K562 (cell line): ENCODE results near the gene IQGAP3. TPM values are rescaled to one million over a fixed set of nuclear protein-coding genes. Genes with fewer than 3 reads are reported as not detected.

Experiments used
- ATAC-seq: fragments of 200-7000 bp; cut with Tn5 transposase; 3 replicates; pipeline ENCODE4 v1.9.1; 2020; ENCODE audit warnings: moderate library complexity
- BruUV-seq: library from RNA; stranded (reverse); fragments of 400-500 nt; replicated peaks from 2 replicates; lab custom pipeline; 2021; lab: Mats Ljungman, UMichigan
- CTCF ChIA-PET: fragments of 300-600 bp; formaldehyde crosslinking; extraction: SDS; loops from one replicate; lab custom pipeline; 2021; ENCODE audit warnings: low intra/inter-chr PET ratio; lab: Yijun Ruan, JAX
- POLR2A ChIA-PET: fragments of 300-600, 350-650 bp; sonication (Branson Sonifier 250); formaldehyde crosslinking; extraction: SDS; loops from one replicate; lab custom pipeline; 2021; ENCODE audit warnings: antibody characterized with exemption, inconsistent platforms; lab: Yijun Ruan, JAX
- DNase-seq, 4 experiments: peaks; one replicate each; pipeline versions ENCODE4 v3.0.0 to v3.0.0-alpha.2; 2011 to 2018; ENCODE audit warnings: low spot score in 3 of 4, mixed read lengths in 3 of 4; ENCODE audit errors: extremely low read depth in 1 of 4
- FAIRE-seq: peaks from 2 replicates; lab custom pipeline; 2011; peaks lifted over from hg19 to GRCh38; lab: Jason Lieb, UNC
- H2AFZ ChIP-seq: 2 replicates; pipeline ENCODE4 v1.6.0; 2011; ENCODE audit warnings: low read depth, low read length, control low read depth, inconsistent platforms
- H3K27ac ChIP-seq: fragments of 200-600 bp; 3 replicates; pipeline ENCODE4 v1.8.0; 2011; ENCODE audit warnings: low read depth, mild to moderate bottlenecking, control low read depth, inconsistent platforms, low read length, moderate library complexity, mixed read lengths; ENCODE audit errors: extremely low read depth
- H3K27me3 ChIP-seq, 2 experiments: fragments of 300-600 bp in 1 of 2; 2 replicates in 1 of 2; 3 replicates in 1 of 2; pipeline versions ENCODE4 v1.6.0 to v1.8.0; 2011; ENCODE audit warnings: inconsistent platforms in 2 of 2, low read length in 2 of 2, mild to moderate bottlenecking in 1 of 2, mixed read lengths in 1 of 2, moderate library complexity in 1 of 2; ENCODE audit not compliant: control insufficient read depth in 2 of 2, insufficient read depth in 2 of 2
- H3K36me3 ChIP-seq: fragments of 300-600 bp; 3 replicates; pipeline ENCODE4 v1.8.0; 2011; ENCODE audit warnings: mild to moderate bottlenecking, low read length, inconsistent platforms; ENCODE audit not compliant: control insufficient read depth, insufficient read depth
- H3K4me1 ChIP-seq, 2 experiments: fragments of 200-600 bp in 1 of 2; replicated peaks in 1 of 2; 2 replicates in 1 of 2; 3 replicates in 1 of 2; pipeline versions ENCODE4 v1.5.1 to v1.8.0; 2011; ENCODE audit warnings: inconsistent platforms in 2 of 2, low read length in 2 of 2, mild to moderate bottlenecking in 1 of 2, mixed read lengths in 1 of 2, moderate library complexity in 1 of 2; ENCODE audit not compliant: control insufficient read depth in 2 of 2, insufficient read depth in 2 of 2
- H3K4me2 ChIP-seq: 2 replicates; pipeline ENCODE4 v1.6.1; 2011; ENCODE audit warnings: low read length, control low read depth, inconsistent platforms, mixed read lengths; ENCODE audit not compliant: insufficient read depth
- H3K4me3 ChIP-seq: fragments of 200-600 bp; sonication (generic), shearing (Covaris generic); 2 replicates; pipeline ENCODE4 v1.5.1; 2016; ENCODE audit warnings: control low read depth, inconsistent platforms
- H3K79me2 ChIP-seq: fragments of 200-600 bp; 3 replicates; pipeline ENCODE4 v1.8.0; 2011; ENCODE audit warnings: low read length, inconsistent platforms; ENCODE audit not compliant: control insufficient read depth, insufficient read depth
- H3K9ac ChIP-seq, 2 experiments: 2 replicates each; pipeline versions ENCODE4 v1.6.0 to v1.6.1; 2011; ENCODE audit warnings: low read depth in 2 of 2, low read length in 2 of 2, control low read depth in 1 of 2, inconsistent platforms in 1 of 2, mild to moderate bottlenecking in 1 of 2, mixed read lengths in 1 of 2; ENCODE audit not compliant: insufficient read depth in 1 of 2
- H3K9me1 ChIP-seq: one replicate; pipeline ENCODE4 v1.6.0; 2011; ENCODE audit warnings: inconsistent platforms, mild to moderate bottlenecking, low read length, moderate library complexity; ENCODE audit not compliant: control insufficient read depth, insufficient read depth
- H3K9me3 ChIP-seq: replicated peaks from 2 replicates; pipeline ENCODE4 v1.5.1; 2011; ENCODE audit warnings: low read depth, low read length, inconsistent platforms; ENCODE audit not compliant: control insufficient read depth, insufficient read depth
- H4K20me1 ChIP-seq: replicated peaks from 2 replicates; pipeline ENCODE4 v1.6.1; 2011; ENCODE audit warnings: low read length, inconsistent platforms, mixed read lengths; ENCODE audit not compliant: control insufficient read depth, insufficient read depth
- GATAD2A ChIP-seq: fragments of 450-650 bp; IDR thresholded peaks from 2 replicates; pipeline ENCODE4 v1.6.1; 2017
- HINFP ChIP-seq: fragments of 450-650 bp; conservative IDR thresholded peaks from 2 replicates; pipeline ENCODE4 v1.6.1; 2016; ENCODE audit warnings: missing genetic modification characterization, low read depth, mild to moderate bottlenecking, control low read depth, missing compliant biosample characterization
- TAF9B ChIP-seq: fragments of 450-650 bp; IDR thresholded peaks from 2 replicates; pipeline ENCODE4 v1.6.1; 2018; ENCODE audit warnings: mild to moderate bottlenecking; ENCODE audit not compliant: partially characterized antibody
- ZBTB8A ChIP-seq: fragments of 450-650 bp; IDR thresholded peaks from 2 replicates; pipeline ENCODE4 v1.6.1; 2018; ENCODE audit warnings: mild to moderate bottlenecking, moderate library complexity; ENCODE audit not compliant: partially characterized antibody
- ZNF785 ChIP-seq: fragments of 250-450 bp; sonication (Bioruptor Pico); IDR thresholded peaks from 2 replicates; pipeline ENCODE4 v1.4.0; 2020; ENCODE audit warnings: mild to moderate bottlenecking
- WGBS: fragments of 100-300 bp; shearing (Covaris generic); methylation state at CpG from one replicate; pipeline ENCODE4 v1.1.6; 2016; ENCODE audit warnings: low coverage, mixed read lengths; ENCODE audit not compliant: insufficient coverage; ENCODE audit errors: missing lambda C conversion rate; 5-methylcytosine and 5-hydroxymethylcytosine counted together
- in situ Hi-C: fragments of 300-500 bp; cut with MboI; formaldehyde crosslinking; loops from 4 replicates; pipeline ENCODE4 v1.15.0; 2018; ENCODE audit warnings: inconsistent platforms, mixed read lengths
- intact Hi-C: fragments of 100-400 bp; cut with micrococcal nuclease; formaldehyde crosslinking; loops from 2 replicates; pipeline ENCODE4 v1.14.2; 2022
- polyA plus RNA-seq, 8 experiments: library from polyadenylated mRNA; depleted of rRNA in 4 of 8; stranded (reverse) in 5 of 8; unstranded in 3 of 8; fragments of >200 nt; fragmentation: Nextera tagmentation in 2 of 8; fragmentation: Illumina TruSeq in 1 of 8; extraction: Ambion mirVana in 2 of 8; extraction: Trizol in 1 of 8; gene quantifications; 2 replicates each; pipeline versions ENCODE4 v1.2.1 to v1.2.3, GENCODE V29; 2011 to 2014; ENCODE audit warnings: inconsistent platforms in 1 of 8, missing spikeins in 1 of 8
- total RNA-seq, 7 experiments: library from RNA; depleted of rRNA in 6 of 7; stranded (reverse); fragments of >200 nt in 6 of 7; fragmentation: Illumina TruSeq in 2 of 7; extraction: Trizol in 2 of 7; gene quantifications; 2 replicates each; pipeline versions ENCODE4 v1.2.1 to v1.2.3, GENCODE V29; 2011 to 2021; ENCODE audit warnings: low replicate concordance in 1 of 7
- TF ChIP-seq, protein P1 (sequence below): fragments of 450-650 bp; formaldehyde crosslinking; IDR thresholded peaks from 2 replicates; pipeline ENCODE4 v1.4.0; 2020; ENCODE audit warnings: mild to moderate bottlenecking, moderate library complexity
- TF ChIP-seq, protein P2 (sequence below): fragments of 250-450 bp; sonication (Bioruptor Pico); IDR thresholded peaks from 2 replicates; pipeline ENCODE4 v1.4.0; 2020; ENCODE audit warnings: mild to moderate bottlenecking

IQGAP3 gene
- total and polyA plus RNA-seq, 9 of the 15 experiments (the other 6 are each of a cell fraction or from before 2014, with no cell fraction given), result 1.4 to 16.6 (median 11.9) TPM

- TF ChIP-seq HINFP (tag), result no peak
These were observed 46.4 kb downstream of the IQGAP3 start (continued) for GRCh38 chr1:156525856-156526489.

DNA sequence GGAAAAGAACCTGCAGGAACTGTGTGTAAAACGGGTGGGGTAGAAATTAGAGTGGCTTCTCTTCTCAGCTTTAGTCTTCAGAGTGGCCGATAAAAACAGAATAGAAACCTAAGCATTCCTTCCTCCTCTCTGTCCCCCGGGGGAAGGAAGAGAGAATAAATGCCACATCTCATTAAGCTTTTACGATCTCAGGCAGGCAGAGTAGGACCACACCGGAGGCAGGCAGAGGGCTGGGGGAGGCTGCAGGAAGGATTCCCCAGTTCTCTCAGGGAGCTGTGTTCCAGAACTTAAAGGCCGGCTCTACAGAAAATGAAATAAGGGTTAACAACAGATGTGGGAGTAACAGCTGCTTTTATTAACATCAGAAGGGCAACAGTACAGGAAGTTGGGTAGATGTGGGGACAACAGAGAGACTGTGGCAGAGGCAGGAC lies 47.3 kb downstream of the IQGAP3 start:
- ATAC-seq (no peak), DNase-seq (no peak), FAIRE-seq (no peak)
- Histone ChIP-seq H3K4me2 (no peak overlapping the region), H2AFZ (no peak overlapping the region), H4K20me1 (no peaks in the 10 kb centered on the region), H3K79me2 (no peaks in the 10 kb centered on the region), H3K9me3 (no peaks in the 10 kb centered on the region), H3K4me3 (no peak overlapping the region), H3K27me3 (no peaks in the 10 kb centered on the region), H3K36me3 (peaks cover 33% of the 10 kb centered on the region; the same call in 2 of the 3 replicates), H3K9ac (peak overlapping the region; percentile 21 to 27; a peak in 1 of 4 replicates), H3K27ac (peak overlapping the region; percentile 69; the same call in 1 of the 3 replicates), H3K9me1 (no peaks in the 10 kb centered on the region), H3K4me1 (peaks cover 31 to 33% of the 10 kb centered on the region in 2 experiments)
- in situ Hi-C loops (no loop called here), intact Hi-C loops (no loop called here)
- no TSS peak for BruUV-seq
- TF ChIP-seq TAF9B, result no peak
- TF ChIP-seq, protein P1, sequence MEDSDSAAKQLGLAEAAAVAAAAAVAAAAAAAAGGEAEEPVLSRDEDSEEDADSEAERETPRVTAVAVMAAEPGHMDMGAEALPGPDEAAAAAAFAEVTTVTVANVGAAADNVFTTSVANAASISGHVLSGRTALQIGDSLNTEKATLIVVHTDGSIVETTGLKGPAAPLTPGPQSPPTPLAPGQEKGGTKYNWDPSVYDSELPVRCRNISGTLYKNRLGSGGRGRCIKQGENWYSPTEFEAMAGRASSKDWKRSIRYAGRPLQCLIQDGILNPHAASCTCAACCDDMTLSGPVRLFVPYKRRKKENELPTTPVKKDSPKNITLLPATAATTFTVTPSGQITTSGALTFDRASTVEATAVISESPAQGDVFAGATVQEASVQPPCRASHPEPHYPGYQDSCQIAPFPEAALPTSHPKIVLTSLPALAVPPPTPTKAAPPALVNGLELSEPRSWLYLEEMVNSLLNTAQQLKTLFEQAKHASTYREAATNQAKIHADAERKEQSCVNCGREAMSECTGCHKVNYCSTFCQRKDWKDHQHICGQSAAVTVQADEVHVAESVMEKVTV (CRISPR knock-in tag), result no peak
- TF ChIP-seq ZNF785 (CRISPR knock-in tag), result no peak
- no peak for TF ChIP-seq ZBTB8A
- TF ChIP-seq, protein P2, sequence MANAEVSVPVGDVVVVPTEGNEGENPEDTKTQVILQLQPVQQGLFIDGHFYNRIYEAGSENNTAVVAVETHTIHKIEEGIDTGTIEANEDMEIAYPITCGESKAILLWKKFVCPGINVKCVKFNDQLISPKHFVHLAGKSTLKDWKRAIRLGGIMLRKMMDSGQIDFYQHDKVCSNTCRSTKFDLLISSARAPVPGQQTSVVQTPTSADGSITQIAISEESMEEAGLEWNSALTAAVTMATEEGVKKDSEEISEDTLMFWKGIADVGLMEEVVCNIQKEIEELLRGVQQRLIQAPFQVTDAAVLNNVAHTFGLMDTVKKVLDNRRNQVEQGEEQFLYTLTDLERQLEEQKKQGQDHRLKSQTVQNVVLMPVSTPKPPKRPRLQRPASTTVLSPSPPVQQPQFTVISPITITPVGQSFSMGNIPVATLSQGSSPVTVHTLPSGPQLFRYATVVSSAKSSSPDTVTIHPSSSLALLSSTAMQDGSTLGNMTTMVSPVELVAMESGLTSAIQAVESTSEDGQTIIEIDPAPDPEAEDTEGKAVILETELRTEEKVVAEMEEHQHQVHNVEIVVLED (CRISPR knock-in tag), result no peak
- TF ChIP-seq GATAD2A, result no peak
- ChIA-PET CTCF (no interaction called here), POLR2A (interaction anchor here (0.6 to 2.1 kb wide), 10 partner anchors 8 to 274 kb away, joined by 3 to 10 read pairs (median 4); partner anchors contain the start of gene MEF2D)
- WGBS, result 51% methylated on average over 6 of the region's 6 CpGs
